GM19463 (cell line): ENCODE data around the gene PSMB11.

Source experiments
- ATAC-seq: cut with Tn5 transposase; IDR thresholded peaks from one replicate; pipeline ENCODE4 v1.9.1; 2021; ENCODE audit warnings: mild to moderate bottlenecking, moderate library complexity; ENCODE audit not compliant: unreplicated experiment

The PSMB11 gene

DNA sequence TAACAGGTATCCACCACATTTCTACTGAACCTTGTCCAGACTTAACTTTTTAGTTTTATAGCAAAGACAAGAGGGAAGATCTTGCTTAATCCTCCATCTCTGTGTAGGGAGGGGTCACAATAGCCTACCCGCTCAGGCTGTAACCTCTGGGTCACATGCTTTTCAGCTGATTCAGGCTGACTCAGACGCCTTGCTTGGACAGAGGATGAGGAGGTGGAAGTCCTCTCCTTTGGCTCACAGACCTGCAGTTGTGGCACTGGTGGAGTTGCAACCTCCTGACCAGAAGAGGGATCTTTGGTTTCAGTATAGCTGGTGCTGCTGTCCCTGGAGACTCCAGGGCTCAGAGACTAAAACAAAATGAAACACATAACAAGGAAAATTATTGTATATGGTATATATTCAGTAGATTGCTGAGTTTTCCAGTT is 36.7 kb downstream of the PSMB11 start:
- ATAC-seq: no peak

DNA sequence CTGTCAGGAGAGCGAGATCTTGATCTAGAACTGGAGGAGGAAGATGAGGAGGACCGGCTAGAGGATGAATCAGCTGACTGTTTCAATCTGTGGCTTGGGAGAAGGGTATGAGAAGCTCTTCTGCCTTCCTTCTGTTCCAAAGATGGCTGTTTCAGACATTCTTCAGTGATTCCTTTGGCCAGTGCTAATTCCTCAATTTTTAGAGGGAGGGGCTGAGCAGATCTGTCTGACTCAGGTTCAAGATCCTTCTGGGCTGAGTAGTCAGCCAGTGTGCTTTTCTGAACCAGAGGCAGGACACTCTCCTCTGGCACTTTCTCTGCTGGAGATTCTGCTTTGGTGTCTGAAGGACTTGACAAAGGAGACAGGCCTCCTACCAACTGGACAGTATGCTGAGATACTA is 37.7 kb downstream of the PSMB11 start:
- no peak for ATAC-seq

DNA sequence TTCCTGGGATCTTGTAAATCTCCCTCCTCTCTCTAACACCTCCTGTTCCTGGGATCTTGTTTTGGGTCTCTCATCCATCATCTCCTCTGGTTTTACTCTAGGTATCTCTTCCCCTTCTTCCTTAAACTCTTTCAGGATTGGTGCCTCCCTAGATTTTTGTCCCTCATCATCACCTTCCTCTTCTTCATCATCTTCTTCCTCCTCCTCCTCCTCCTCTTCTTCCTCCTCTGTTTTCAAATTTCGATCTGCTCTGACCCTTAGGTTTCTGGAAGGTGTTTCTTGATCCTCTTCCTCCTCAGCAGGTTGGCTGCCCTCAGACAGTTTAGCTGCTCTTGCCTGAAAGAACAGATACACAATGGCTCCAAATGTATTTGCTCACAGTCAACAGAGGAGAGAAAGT is 38.5 kb downstream of the PSMB11 start:
- no peak for ATAC-seq

DNA sequence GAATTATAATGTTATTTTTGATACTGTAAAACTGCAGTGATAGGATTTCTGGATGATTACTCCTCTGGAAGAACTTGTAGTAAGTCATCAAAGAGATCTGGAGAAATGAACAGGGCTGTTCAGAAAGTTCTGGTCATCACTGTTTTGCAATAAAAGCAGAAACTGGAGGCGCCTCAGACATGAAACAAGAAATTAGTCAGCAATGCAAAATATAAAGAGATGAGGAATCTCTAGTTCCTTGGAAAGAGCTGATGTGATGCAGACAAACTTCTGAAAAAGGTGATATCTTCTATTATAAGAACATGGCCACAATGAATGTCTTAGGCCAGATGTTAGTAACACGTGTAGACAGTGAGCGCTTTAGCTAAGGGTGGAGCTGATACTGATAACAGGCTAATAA is 43.4 kb downstream of the PSMB11 start:
- no peak for ATAC-seq

DNA sequence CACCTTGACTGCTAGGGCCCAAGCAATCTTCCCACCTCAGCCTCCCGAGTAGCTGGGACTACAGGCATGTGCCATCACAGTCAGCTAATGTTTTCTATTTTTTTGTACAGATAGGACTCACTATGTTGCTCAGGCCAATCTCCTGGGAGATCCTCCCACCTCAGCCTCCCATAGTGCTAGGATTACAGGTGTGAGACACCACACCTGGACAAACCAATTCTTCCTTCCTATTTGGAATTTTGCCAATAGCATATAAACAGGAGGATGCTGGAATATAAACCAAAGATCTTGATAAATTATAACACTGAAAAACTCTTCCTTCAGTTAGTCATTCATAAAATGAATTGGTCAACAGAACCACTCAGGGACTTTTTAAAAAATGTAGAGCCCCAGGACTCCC is 44.6 kb downstream of the PSMB11 start:
- no peak for ATAC-seq

DNA sequence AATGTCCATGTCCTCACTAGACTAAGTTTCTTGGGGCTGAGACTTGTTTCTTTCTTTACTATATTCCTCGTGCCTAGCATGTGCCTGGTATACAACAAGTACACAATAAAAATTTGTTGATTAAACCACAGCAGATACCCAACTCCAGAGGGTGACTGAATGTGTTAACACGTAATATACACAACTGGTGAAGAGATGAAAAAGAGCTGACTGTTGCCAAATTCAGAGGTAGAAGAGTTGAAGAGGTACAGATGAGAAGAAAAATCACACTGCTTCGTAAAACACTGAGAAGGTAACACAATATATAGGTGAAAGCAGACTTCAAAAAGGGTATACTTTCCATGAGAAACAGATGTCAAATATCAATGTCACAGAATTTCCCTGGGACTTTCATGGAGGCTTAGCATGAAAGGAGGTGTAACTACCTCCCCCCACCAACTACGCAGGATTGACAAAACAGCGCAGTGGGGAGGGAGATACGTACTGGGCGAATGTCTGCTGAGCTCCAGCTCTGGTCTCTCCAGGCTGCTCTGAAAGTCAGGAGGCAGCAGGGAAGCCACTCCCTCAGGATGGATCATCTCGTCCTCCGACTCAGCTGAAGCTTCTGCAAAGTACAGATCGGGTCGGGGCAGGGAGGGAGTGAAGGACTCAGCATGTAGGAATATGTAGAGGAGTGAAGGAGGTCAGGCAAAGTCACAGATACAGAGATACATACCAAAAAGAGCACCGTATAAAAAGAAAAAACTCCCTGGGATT is 47.7 kb downstream of the PSMB11 start:
- no peak for ATAC-seq

DNA sequence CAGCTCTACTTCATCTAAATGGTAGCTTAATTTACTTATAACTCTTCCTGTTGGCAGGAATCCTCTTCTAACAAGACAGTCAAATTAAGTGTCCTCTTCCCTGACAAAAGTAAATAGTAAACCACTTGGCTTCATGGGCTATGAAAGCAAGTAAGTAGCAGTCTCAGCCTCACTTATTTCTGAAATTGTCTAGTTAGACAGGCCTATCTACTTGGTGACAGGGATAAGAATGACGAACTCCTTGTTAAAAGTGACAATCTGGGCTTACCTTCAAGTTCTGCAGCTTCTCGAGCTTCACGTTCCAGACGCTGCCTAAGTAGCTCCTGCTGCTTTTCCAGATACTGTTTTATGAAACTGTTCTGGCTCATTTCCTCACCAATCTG is 48.2 kb downstream of the PSMB11 start:
- no peak for ATAC-seq

DNA sequence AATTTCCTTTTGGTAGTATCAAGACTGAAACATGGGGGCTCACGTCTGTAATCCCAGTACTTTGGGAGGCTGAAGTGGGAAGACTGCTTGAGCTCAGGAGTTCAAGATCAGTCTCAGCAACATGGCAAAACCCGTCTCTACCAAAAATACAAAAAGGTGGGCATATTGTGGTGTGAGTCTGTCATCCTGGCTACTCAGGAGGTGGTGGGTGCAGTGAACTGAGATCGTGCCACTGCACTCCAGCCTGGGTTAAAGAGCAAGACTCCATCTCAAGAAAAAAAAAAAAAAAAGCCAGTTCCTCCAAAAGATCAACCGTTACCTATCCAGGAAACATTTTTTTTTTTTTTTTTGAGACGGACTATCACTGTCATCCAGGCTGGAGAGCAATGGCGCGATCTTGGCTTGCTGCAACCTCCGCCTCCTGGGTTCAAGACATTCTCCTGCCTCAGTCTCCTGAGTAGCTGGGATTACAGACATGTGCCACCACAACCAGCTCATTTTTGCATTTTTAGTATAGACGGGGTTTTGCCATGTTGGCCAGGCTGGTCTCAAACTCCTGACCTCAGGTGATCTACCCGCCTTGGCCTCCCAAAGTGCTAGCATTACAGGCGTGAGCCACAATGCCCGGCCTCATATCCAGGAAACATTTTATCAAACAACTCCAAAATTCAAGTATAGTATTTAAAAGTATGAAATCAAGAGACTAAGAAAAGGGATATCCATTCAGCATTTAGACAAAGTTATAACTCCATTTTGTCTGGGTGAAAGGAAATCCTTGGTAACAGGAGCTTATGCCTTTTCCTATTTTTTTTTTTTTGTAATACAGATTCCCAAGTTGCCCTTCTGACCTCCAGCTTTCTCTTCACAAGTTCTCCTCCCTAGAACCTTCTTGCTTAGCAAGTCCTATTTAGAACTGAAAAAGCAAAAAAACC is 49.5 kb downstream of the PSMB11 start:
- no peak for ATAC-seq

DNA sequence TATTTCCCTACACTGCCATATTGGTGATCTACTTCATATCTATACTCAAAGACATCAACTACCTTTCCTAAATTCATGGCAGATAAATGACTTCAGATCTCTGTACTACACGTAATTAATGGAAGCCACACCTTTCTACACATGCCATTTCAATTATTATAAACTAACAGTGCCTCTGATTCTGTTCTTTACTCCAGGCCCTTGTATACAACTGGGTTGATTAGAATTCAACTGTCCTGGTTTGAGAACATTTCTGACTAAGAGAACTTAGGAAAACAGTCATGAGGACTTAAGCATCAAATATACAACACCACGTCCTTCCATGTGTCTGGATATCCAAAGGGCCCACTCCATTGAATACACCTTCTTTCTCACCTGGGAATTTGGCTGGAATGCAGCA is 51.1 kb downstream of the PSMB11 start:
- no peak for ATAC-seq

DNA sequence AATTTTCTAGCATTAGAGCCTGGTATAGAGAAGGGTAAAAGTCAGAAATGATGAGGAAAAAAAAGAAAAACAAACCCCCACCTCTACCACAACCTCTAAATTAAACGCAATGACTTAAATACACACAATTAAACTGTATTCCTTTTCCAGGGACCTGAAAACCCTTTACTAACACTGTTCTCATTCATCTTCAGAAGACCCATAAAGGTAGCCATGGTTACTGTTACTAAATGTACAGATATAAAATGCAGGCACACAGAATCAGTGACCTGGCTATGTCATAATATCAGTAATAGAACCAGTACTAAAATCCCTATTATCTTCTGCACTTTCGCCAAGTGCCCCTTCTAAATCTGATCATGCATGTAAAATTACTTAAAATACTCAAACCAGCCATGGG is 51.5 kb downstream of the PSMB11 start:
- no peak for ATAC-seq
